Endothelial cell of umbilical vein (primary cell): ENCODE measurements around the gene YPEL5. TPM values are rescaled to one million over a fixed set of nuclear protein-coding genes. Genes with fewer than 3 reads are reported as not detected.

Experiments used
- BruUV-seq: library from RNA; stranded (reverse); fragments of 400-500 nt; replicated peaks from 2 replicates; lab custom pipeline; 2021; lab: Mats Ljungman, UMichigan
- CTCF ChIA-PET: fragments of 300-600, 350-600 bp; sonication (Branson Sonifier 250); formaldehyde crosslinking; loops from one replicate; lab custom pipeline; 2021; ENCODE audit warnings: antibody characterized with exemption, inconsistent platforms; lab: Charles Lee
- POLR2A ChIA-PET: fragments of 300-600, 350-600 bp; sonication (Branson Sonifier 250); formaldehyde crosslinking; loops from one replicate; lab custom pipeline; 2021; ENCODE audit warnings: antibody characterized with exemption, inconsistent platforms; lab: Charles Lee
- DNase-seq: peaks from one replicate; pipeline ENCODE4 v3.0.0-alpha.2; 2011; ENCODE audit warnings: low read depth, low spot score
- FAIRE-seq: peaks from 2 replicates; lab custom pipeline; 2011; peaks lifted over from hg19 to GRCh38; lab: Jason Lieb, UNC
- H2AFZ ChIP-seq: 2 replicates; pipeline ENCODE4 v1.6.0; 2012; ENCODE audit warnings: low read depth, low read length, control low read depth, inconsistent platforms
- H3K27ac ChIP-seq: 2 replicates; pipeline ENCODE4 v1.5.1; 2011; ENCODE audit warnings: low read depth, mild to moderate bottlenecking, control low read depth, low read length, moderate library complexity; ENCODE audit not compliant: insufficient read depth
- H3K27me3 ChIP-seq, 2 experiments: 2 replicates each; pipeline versions ENCODE4 v1.6.0 to v1.6.1; 2011; ENCODE audit warnings: low read length in 2 of 2, mixed read lengths in 1 of 2; ENCODE audit not compliant: control insufficient read depth in 2 of 2, insufficient read depth in 2 of 2
- H3K36me3 ChIP-seq, 2 experiments: 2 replicates in 1 of 2; 3 replicates in 1 of 2; pipeline ENCODE4 v1.5.1; 2011; ENCODE audit warnings: low read length in 2 of 2, mild to moderate bottlenecking in 1 of 2, moderate library complexity in 1 of 2; ENCODE audit not compliant: control insufficient read depth in 2 of 2, insufficient read depth in 2 of 2; ENCODE audit errors: extremely low read depth in 1 of 2
- H3K4me1 ChIP-seq: 3 replicates; pipeline ENCODE4 v1.5.1; 2011; ENCODE audit warnings: mild to moderate bottlenecking, low read length; ENCODE audit not compliant: control insufficient read depth, insufficient read depth; ENCODE audit errors: extremely low read depth
- H3K4me2 ChIP-seq: 2 replicates; pipeline ENCODE4 v1.6.1; 2011; ENCODE audit warnings: low read length, control low read depth, mixed read lengths; ENCODE audit not compliant: insufficient read depth
- H3K4me3 ChIP-seq, 3 experiments: fragments of 200-600 bp in 1 of 3; sonication (generic), shearing (Covaris generic) in 1 of 3; replicated peaks in 1 of 3; 2 replicates each; pipeline ENCODE4 v1.5.1; 2011 to 2016; ENCODE audit warnings: control low read depth in 3 of 3, low read length in 3 of 3, mild to moderate bottlenecking in 2 of 3, inconsistent platforms in 1 of 3, low read depth in 1 of 3, moderate library complexity in 1 of 3; ENCODE audit not compliant: insufficient read depth in 1 of 3
- H3K79me2 ChIP-seq: 2 replicates; pipeline ENCODE4 v1.6.0; 2012; ENCODE audit warnings: low read length, inconsistent platforms; ENCODE audit not compliant: control insufficient read depth, insufficient read depth
- H3K9ac ChIP-seq: replicated peaks from 2 replicates; pipeline ENCODE3; 2011; ENCODE audit warnings: low read length, control low read depth; ENCODE audit not compliant: insufficient read depth; ENCODE audit errors: extremely low read depth
- H3K9me1 ChIP-seq: replicated peaks from 3 replicates; pipeline ENCODE4 v1.6.0; 2011; ENCODE audit warnings: mild to moderate bottlenecking, low read length; ENCODE audit not compliant: control insufficient read depth, insufficient read depth; ENCODE audit errors: extremely low read depth
- H3K9me3 ChIP-seq: replicated peaks from 2 replicates; pipeline ENCODE4 v1.5.1; 2012; ENCODE audit warnings: low read length, inconsistent platforms; ENCODE audit not compliant: control insufficient read depth, insufficient read depth
- H4K20me1 ChIP-seq: replicated peaks from 2 replicates; pipeline ENCODE3; 2011; ENCODE audit warnings: mild to moderate bottlenecking, low read length; ENCODE audit not compliant: control insufficient read depth, insufficient read depth; ENCODE audit errors: extremely low read depth
- EZH2 ChIP-seq: IDR thresholded peaks from 2 replicates; pipeline ENCODE4 v1.6.1; 2012; ENCODE audit warnings: borderline replicate concordance, low read depth, mild to moderate bottlenecking, moderate library complexity, low read length, inconsistent platforms; ENCODE audit not compliant: severe bottlenecking
- FOS ChIP-seq: IDR thresholded peaks from 2 replicates; pipeline ENCODE4 v1.6.1; 2011; ENCODE audit warnings: mild to moderate bottlenecking, low read length, moderate library complexity, borderline replicate concordance; ENCODE audit not compliant: insufficient read depth
- GATA2 ChIP-seq: IDR thresholded peaks from 2 replicates; pipeline ENCODE4 v1.7.0; 2011; ENCODE audit warnings: low read depth, mild to moderate bottlenecking, moderate library complexity, mixed read lengths, low read length; ENCODE audit not compliant: insufficient read length, insufficient read depth
- JUN ChIP-seq: IDR thresholded peaks from 2 replicates; pipeline ENCODE4 v1.6.1; 2011; ENCODE audit warnings: borderline replicate concordance, low read depth; ENCODE audit not compliant: insufficient read length, insufficient read depth
- MAX ChIP-seq: IDR thresholded peaks from 2 replicates; pipeline ENCODE4 v1.6.1; 2011; ENCODE audit not compliant: insufficient read depth, insufficient read length
- MYC ChIP-seq: IDR thresholded peaks from one replicate; pipeline ENCODE4 v1.6.1; 2011; ENCODE audit warnings: mild to moderate bottlenecking, low read depth, low read length
- POLR2A ChIP-seq: IDR thresholded peaks from 2 replicates; pipeline ENCODE4 v1.6.1; 2012; ENCODE audit warnings: low read depth, mild to moderate bottlenecking, control low read depth, low read length
- POLR2AphosphoS5 ChIP-seq: IDR thresholded peaks from 2 replicates; pipeline ENCODE4 v1.6.1; 2012; ENCODE audit warnings: low read depth, mild to moderate bottlenecking, control low read depth, low read length, moderate library complexity; ENCODE audit not compliant: insufficient read depth
- dilution Hi-C: fragments of 300-500 bp; cut with MboI; formaldehyde crosslinking; loops from one replicate; pipeline ENCODE4 v1.15.0; 2019; ENCODE audit warnings: low sequenced_read_pairs; ENCODE audit not compliant: extremely low pct_ligation_motif_present
- intact Hi-C: fragments of 100-400 bp; cut with micrococcal nuclease; formaldehyde crosslinking; loops from one replicate; pipeline ENCODE4 v1.10.0; 2022
- polyA plus RNA-seq, 4 experiments: library from polyadenylated mRNA; depleted of rRNA in 3 of 4; stranded (reverse) in 3 of 4; unstranded in 1 of 4; fragments of >200 nt; gene quantifications; 2 replicates each; pipeline versions ENCODE4 v1.2.1 to v1.2.3, GENCODE V29; 2011 to 2012; ENCODE audit warnings: missing spikeins in 1 of 4
- total RNA-seq: library from RNA; stranded (reverse); gene quantifications from 2 replicates; pipeline ENCODE4 v1.2.3, GENCODE V29; 2021
- TF ChIP-seq, protein P1 (sequence below), 2 donors: IDR thresholded peaks; 1 replicate in 1 of 2; 2 replicates in 1 of 2; pipeline ENCODE4 v1.5.1; 2011; ENCODE audit warnings: low read length in 2 of 2, mild to moderate bottlenecking in 2 of 2, moderate library complexity in 2 of 2, control low read depth in 1 of 2, inconsistent platforms in 1 of 2, low read depth in 1 of 2; ENCODE audit not compliant: insufficient read depth in 1 of 2; ENCODE audit errors: extremely low read depth in 1 of 2

The YPEL5 gene
- total and polyA plus RNA-seq, 2 donors (not counting 3 experiments of a cell fraction or from before 2014, with no cell fraction given): 49.5 to 62.0 TPM

- H3K9ac ChIP-seq: no peak overlapping the region
- CTCF ChIA-PET: interaction anchor here (7.6 to 9.8 kb wide), 2 partner anchors 38 to 511 kb away, joined by 103 to 274 read pairs; no protein-coding TSS in a partner anchor
- no peak overlapping the region for H3K4me3 ChIP-seq
- peaks cover 0 to 2% of the 10 kb centered on the region in 2 experiments for H3K27me3 ChIP-seq
- intact Hi-C loops (no loop called here), dilution Hi-C loops (no loop called here)
- DNase-seq (no peak), FAIRE-seq (no peak)
- no peaks in the 10 kb centered on the region for H3K79me2 ChIP-seq
- H3K4me1 ChIP-seq: no peaks in the 10 kb centered on the region
- TF ChIP-seq MAX (no peak), POLR2AphosphoS5 (no peak), GATA2 (no peak), FOS (no peak), EZH2 (no peak), JUN (no peak), MYC (no peak), POLR2A (no peak)
- TF ChIP-seq, protein P1, sequence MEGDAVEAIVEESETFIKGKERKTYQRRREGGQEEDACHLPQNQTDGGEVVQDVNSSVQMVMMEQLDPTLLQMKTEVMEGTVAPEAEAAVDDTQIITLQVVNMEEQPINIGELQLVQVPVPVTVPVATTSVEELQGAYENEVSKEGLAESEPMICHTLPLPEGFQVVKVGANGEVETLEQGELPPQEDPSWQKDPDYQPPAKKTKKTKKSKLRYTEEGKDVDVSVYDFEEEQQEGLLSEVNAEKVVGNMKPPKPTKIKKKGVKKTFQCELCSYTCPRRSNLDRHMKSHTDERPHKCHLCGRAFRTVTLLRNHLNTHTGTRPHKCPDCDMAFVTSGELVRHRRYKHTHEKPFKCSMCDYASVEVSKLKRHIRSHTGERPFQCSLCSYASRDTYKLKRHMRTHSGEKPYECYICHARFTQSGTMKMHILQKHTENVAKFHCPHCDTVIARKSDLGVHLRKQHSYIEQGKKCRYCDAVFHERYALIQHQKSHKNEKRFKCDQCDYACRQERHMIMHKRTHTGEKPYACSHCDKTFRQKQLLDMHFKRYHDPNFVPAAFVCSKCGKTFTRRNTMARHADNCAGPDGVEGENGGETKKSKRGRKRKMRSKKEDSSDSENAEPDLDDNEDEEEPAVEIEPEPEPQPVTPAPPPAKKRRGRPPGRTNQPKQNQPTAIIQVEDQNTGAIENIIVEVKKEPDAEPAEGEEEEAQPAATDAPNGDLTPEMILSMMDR (IDR thresholded peaks at IDR 0.05; ENCODE audit: extremely low read depth in 1 of 2, insufficient read depth in 1 of 2, low read depth in 1 of 2, low read length in 2 of 2): no peak
- no peaks in the 10 kb centered on the region for H3K9me1 ChIP-seq
- H2AFZ ChIP-seq: no peak overlapping the region
- H3K36me3 ChIP-seq: no peaks in the 10 kb centered on the region
- no peaks in the 10 kb centered on the region for H3K9me3 ChIP-seq
- H3K27ac ChIP-seq: no peak overlapping the region
- no TSS peak for BruUV-seq
- no peaks in the 10 kb centered on the region for H4K20me1 ChIP-seq
- POLR2A ChIA-PET: no interaction called here
- no peak overlapping the region for H3K4me2 ChIP-seq
Observed at GRCh38 chr2:30203156-30203555, 56.3 kb downstream of the YPEL5 start.
